Mesenteric fat pad (tissue), 1 donor: ENCODE results near the gene PIP5KL1. TPM values are rescaled to one million over a fixed set of nuclear protein-coding genes. Genes with fewer than 3 reads are reported as not detected.

Experiments
- DNase-seq: peaks from one replicate; pipeline ENCODE4 v3.0.0-alpha.2; 2020; ENCODE audit warnings: low spot score
- total RNA-seq: library from RNA; stranded (reverse); fragmentation: NEBNext Ultra II Directional; extraction: Animal tissue kit (Norgen Biotek cat#: 25700); gene quantifications from one replicate; pipeline ENCODE4 v1.2.1, GENCODE V29; 2021
- donor health status: DM: yes; HTN: yes; CAD: no.

PIP5KL1 gene
- total RNA-seq, 1 donor from 2014 or later = 2.2 TPM

- no peak for DNase-seq
These were observed 14.5 kb downstream of the PIP5KL1 start for GRCh38 chr9:127915801-127916719.

DNA sequence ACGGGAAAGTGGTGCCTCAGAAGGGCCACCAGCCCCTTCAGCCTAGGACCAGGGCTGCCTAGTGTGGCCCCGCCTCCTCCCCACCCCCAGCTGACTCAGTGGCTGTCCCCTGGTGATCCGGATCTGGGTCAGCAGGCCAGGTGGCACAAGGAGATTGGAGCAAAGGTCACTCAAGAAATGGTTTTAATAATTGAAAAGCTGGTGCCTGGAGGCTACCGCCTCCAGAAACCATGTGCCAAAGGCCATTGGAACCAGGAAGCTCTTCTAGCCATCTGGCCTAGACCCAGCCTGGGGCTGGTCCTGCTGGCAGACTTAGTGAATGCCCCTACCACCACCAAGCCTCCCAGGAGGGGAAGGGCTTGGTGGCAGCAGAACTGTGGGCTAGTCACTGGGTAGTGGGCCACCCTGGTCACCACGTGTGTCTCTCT lies 15.2 kb downstream of the PIP5KL1 start:
- no peak for DNase-seq

- no peak for DNase-seq
These were observed 16.9 kb downstream of the PIP5KL1 start for GRCh38 chr9:127913682-127914081.

- no peak for DNase-seq
These were observed 17.7 kb downstream of the PIP5KL1 start for GRCh38 chr9:127912882-127913281.

- DNase-seq = no peak
These were observed 18.3 kb downstream of the PIP5KL1 start for GRCh38 chr9:127912296-127912695.

DNA sequence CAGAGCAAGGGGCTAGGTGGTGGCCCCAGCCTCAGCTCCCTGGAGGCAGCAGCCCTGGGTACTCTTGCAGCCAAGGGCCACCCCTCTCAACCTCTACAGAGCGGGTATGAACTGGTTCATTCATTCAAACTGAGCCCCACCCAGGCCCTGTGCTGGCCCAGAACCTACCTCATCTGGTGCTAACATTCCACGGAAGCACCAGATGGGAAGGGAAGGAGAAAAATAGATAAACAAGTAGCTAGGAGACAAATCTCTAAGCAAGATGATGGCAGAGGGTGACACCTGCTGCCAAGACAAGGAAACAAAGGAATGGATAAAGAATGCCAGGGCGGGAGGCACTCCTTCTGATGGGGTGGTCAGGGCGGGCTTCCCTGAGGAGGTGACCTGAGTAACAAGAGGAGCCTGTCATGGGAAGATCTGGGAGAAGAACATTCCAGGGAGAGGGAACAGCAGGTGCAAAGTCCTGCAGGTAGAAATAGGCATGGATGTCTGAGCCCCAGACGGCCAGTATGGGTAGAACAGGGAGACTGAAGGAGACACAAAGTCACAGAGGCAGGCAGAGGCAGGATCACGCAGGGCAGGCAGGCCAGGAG lies 19.9 kb downstream of the PIP5KL1 start:
- no peak for DNase-seq

GRCh38 chr9:127909839-127910273 lies 20.7 kb downstream of the PIP5KL1 start:
- no peak for DNase-seq

GRCh38 chr9:127908660-127908926 lies 22.0 kb downstream of the PIP5KL1 start:
- DNase-seq = no peak

DNA sequence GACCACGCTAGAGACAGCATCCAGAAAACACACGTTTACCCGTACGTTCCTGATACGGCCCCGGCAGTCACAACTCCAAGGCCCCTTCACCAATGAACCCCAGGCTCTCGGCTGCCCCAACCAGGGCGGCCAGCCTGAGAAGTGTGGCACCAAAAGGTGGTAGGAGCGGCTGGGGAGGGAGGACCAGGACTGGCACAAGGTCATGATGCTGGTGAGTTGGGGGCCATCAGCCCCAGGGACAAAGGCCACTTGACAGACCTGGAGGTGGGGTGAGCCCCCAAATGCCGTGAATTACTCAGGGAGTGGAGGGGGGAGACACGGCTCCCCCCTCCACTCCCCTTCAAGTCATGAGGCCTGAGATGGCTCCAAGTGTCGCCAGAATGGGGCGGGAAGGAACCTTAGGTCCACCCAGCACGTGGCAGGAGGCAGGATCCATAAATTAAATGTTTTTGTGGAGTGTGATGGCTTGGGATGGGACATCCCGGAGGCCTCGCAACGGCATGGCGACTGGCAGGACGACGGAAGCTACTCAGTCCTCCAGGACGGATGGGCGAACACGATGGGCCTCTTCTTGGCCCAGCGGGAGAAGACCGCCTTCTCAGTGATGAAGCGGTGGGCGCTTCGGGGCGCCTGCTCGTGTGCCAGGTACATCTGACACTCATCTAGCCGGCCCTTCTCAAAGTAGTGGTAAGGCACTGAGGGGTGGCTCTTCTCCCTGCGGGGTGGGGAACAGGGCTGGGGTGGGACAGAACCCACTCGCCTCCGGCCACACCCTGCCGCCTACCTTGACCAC lies 22.5 kb downstream of the PIP5KL1 start:
- no peak for DNase-seq

DNA sequence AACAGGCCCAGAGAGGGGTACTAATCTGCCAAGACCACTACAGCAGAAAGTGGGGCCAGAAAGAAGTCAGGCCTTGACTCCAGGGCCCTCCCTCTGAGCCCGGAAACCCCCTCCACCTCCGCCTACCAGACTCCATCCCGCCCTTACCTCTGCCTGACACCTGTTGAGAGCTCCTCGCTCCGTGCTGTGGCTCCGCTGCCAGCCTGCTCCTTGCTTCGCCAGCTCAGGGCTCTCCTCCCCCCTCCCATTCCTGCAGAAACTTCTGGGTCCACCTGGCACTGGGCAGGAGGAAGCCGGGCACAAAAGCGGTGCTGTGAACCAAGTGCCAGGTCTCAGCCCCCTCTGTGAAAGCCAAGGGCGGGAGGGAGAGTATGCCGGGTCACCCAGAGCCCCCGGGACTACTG lies 24.8 kb downstream of the PIP5KL1 start:
- no peak for DNase-seq

DNA sequence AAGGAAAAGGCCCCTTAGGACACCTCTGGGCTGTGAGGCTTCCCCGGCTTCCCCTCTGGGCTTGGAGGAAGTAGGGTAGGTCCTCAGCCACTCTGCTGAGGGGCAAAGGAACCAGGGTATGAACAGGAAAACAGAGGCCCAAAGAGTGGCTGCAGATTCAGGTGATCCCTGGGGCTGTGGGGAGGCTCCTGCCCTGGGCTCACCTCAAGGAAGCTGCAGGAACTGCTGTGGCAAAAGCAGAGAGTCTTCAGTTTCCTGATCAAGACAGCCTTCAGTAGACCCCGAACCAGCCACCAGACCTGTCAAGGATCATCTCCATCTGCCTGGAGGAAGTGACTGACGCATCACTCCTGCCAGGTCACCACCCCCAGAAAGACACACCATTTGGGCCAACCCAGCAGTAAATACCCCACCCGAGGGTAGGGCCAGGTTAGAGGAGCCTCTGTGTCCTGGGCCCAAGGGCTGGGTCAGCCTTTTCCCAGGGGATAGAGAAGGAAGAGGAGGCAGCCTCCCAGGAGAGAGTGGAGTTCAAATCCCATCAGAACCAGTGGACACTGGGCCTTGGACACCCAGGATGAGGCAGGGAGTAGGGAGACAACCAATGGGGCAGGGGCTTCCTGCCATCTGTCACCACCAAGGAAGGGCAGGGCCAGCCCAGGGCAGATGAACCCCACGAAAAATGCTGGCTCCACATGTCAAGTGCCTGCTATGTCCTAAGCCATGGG lies 25.4 kb downstream of the PIP5KL1 start:
- no peak for DNase-seq

DNA sequence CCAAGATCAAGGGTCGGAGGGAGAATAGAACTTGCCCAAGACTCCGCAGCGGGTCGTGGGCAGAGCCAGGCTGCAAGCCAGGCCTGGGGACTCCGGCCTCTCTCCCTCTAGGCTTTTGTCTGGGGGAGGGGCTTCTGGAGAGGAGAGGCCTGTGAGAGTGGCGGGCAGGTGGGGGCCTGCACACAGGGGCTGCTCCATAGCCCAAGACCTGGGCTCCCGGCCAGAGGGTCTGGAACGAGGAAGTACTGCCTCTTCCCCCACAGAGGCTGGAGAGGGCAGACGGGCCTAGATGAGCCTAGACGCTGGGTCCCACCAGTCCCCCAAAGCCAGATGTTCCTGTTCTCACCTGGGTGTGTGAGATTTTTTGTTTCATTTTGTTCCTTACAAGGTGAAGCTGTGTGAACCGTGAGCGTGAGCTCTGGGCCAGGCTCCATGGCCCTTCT lies 26.0 kb downstream of the PIP5KL1 start:
- no peak for DNase-seq

DNA sequence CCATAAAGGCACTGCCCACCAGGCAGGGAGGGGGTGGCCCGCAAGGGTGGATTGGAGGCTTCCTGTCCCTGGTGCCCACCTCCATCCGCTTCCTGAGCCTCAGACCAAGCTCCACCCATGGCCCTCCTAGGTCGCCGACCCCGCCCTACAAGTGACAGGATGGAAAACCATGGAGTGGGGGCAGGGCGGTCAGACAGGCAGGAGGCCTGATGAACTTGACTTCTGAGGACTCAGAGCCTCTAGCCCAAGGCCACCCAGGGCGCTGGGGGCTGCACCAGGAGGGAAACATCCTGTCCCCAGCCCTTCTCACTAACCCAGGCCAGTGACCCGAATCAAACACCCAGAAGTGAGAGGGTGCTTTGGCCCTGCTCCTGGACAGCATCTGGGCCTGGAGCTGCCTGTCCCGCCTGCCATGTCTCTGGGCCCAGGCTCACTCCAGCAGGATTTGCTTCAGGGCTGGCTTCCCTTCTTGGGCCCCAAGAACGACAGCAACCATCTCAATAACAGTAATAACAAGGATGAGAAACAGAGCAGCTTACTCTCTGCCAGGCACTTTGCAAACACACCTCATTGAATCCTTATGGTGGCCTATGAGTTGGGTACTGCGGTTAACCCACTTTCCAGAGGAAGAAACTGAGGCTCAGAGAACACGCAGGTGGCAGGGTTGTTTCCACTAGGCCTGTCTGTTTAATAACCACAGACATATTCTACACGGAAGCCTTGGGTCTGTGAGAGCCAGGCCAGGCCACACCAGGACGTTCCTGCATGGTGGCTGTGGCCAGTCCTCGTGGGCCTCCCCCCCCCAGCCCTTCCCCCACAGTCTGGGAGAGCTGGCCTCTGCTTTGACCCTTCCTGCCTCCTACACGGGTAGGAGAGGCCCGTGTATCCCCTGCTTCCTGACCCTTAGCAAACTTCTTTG lies 26.8 kb downstream of the PIP5KL1 start:
- no peak for DNase-seq

DNA sequence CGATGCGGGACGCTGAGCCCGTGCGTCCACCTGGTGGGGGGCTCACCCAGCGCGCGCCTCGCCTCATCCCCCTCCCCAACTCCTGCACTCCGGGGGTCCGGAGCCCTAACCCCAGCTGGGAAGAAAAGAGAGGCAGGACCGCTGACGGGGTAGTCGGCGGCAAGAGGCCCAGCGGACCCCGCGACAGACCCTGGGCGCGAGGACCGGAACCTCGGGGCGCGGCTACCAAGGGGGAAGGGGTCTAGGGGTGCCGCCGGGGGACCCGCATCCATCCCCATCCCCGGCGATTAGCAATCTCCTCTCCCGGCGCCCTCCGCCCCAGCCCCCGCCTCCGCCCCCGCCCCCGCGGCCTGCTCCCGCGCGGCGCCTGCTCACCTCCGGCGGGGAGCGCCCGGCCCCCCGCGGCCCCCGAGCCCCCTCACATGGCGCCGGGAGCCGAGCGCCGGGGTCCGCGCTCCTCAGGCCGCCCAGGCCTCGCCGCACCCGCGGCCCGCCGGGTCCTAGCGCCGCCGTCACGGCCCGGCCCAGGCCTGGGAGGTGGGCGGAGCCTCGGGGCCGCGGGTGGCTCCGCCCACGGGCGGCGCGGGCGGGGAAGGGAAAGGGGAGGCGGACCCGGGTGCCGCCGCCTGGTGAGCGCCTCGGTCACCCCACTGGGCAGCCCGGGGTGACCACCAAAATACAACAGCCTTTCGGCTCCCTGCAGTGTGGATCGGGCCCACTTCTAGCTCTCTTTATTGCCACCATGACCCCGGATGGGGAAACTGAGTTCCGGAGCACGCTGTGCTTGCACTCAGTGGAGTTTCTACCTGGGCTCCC lies 31.2 kb downstream of the PIP5KL1 start, which contains the start of gene ST6GALNAC6:
Gene ST6GALNAC6 (minus strand): TSS at position 476 of the 816 bp plus-strand sequence. CDS start 1,622 bp downstream, outside the sequence.
- DNase-seq = no peak

DNA sequence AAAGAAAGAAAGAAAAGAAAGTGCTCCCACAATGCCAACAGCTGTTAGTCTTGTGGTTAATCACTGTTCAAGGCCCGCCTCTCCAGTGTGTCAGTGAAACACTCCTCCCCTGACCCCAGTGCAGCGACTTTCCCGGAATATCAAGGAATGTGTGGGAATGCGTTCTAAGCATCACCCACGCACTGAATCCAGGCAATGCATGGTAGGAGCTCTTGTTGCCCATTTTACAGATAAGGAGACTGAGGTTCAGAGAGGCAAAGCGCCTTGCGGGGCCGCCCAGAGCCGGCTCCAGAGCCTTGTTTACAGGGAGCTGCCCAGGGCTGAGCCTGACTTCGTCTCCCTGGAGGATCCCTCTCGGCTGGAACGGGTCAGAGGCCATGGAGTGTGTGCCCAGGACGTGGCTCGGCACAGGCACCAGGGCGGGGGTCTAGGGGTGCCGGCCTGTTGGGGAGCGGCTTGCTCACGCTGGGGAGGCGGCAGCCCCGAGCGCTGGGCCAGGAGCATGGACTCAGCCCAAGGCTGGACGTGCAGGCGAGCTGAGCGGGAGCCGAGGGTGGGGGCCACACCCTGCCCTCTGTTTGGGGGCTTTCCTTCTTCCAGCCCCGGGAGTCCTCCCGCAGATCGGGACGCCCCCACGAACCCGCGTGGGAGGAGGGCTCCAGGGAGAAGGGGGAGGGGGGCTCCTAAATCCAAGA lies 32.0 kb downstream of the PIP5KL1 start:
- no peak for DNase-seq

GRCh38 chr9:127897193-127897692 lies 33.3 kb downstream of the PIP5KL1 start:
- no peak for DNase-seq

DNA sequence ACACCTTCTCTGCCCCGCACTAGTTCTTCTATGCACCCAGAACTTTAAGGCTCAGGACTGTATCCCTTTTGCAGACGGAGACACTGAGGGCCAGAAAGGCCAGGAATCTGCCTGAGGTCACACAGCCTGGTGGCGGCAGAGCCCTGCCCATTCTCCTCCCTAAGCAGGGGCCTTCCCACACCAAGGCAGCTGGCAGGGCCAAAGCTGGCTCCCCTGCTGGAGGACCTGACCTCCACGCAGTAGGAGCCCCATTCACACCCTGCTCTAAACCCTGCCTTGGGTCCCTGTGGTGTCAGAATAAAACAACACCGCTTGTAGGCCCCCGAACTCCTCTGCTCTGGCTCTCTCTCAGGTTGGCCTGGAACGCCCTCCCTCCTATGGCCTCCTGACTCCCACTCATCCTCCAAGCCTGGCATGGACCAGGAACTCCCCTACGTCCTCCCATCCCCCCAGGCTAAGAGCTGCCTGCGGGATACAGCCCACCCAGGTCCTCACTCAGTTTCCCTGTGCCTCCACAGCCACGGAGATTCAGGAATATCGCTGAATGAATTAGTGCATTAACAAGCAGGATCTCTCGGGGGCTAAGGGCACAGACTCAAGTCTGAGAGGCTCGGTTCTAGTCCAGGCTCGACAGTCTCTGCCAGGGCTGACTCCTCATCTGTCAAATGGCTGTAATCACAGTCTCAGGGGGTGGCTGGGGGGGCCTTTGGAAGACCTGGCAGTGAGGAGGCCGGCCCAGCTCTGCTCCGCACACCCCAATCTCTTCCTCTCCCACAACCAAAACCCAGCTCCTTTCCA lies 34.0 kb downstream of the PIP5KL1 start:
- no peak for DNase-seq
